Thyroid gland (tissue), 4 donors: Measurements from ENCODE around the gene ANP32D. TPM values are rescaled to one million over a fixed set of nuclear protein-coding genes. Genes with fewer than 3 reads are reported as not detected.
"Not testable (repeated sequence)": the region's sequence is repeated elsewhere in the genome, so short reads cannot be mapped to it uniquely, and the experiment has no call there.

Source experiments
- DNase-seq, 2 donors: peaks; one replicate each; pipeline ENCODE4 v3.0.0-alpha.2; 2019
- H3K27ac ChIP-seq, 3 donors: fragments of 200-600 bp; sonication (generic); 1 replicate in 2 of 3; 2 replicates in 1 of 3; pipeline ENCODE4 v1.5.1; 2016 to 2019; ENCODE audit warnings: mild to moderate bottlenecking in 1 of 3, moderate library complexity in 1 of 3
- H3K27me3 ChIP-seq: fragments of 200-600 bp; sonication (generic); one replicate; pipeline ENCODE4 v1.5.1; 2019
- H3K36me3 ChIP-seq, 2 donors: fragments of 200-600 bp; sonication (generic); one replicate each; pipeline ENCODE4 v1.5.1; 2016 to 2019
- H3K4me1 ChIP-seq, 2 donors: fragments of 200-600 bp; sonication (generic); one replicate each; pipeline ENCODE4 v1.5.1; 2017 to 2019
- H3K4me3 ChIP-seq, 3 donors: fragments of 200-600 bp; sonication (generic); replicated peaks in 1 of 3; 1 replicate in 2 of 3; 2 replicates in 1 of 3; pipeline ENCODE4 v1.5.1; 2016; ENCODE audit warnings: mild to moderate bottlenecking in 1 of 3
- H3K9me3 ChIP-seq: fragments of 200-600 bp; sonication (generic); one replicate; pipeline ENCODE4 v1.5.1; 2017
- CTCF ChIP-seq, 6 experiments: fragments of 200-600 bp in 3 of 6; fragments of 450-650 bp in 3 of 6; sonication (generic) in 3 of 6; IDR thresholded peaks; one replicate each; pipeline ENCODE4 v1.5.1; 2016 to 2019; ENCODE audit warnings: antibody characterized with exemption in 6 of 6, mild to moderate bottlenecking in 2 of 6, inconsistent platforms in 1 of 6, moderate library complexity in 1 of 6
- POLR2A ChIP-seq, 2 donors: fragments of 450-650 bp; IDR thresholded peaks; one replicate each; pipeline ENCODE4 v1.6.1; 2017; ENCODE audit warnings: antibody characterized with exemption in 2 of 2, mild to moderate bottlenecking in 2 of 2, moderate library complexity in 1 of 2
- WGBS, 2 donors: methylation state at CpG; one replicate each; pipeline ENCODE4 v1.1.5; 2017; 5-methylcytosine and 5-hydroxymethylcytosine counted together
- intact Hi-C: fragments of 100-400 bp; cut with DNase I; formaldehyde crosslinking; loops from one replicate; pipeline ENCODE4 v1.15.1; 2023
- total RNA-seq, 4 donors: library from RNA; depleted of rRNA; stranded (reverse); fragments of >200 nt; gene quantifications; one replicate each; pipeline ENCODE4 v1.2.3, GENCODE V29; 2016

The ANP32D gene
- total RNA-seq, 4 donors from 2014 or later: not detected

GRCh38 chr12:48482198-48482597, 9.8 kb downstream of the ANP32D start, which contains the start of gene C12orf54:
TSS of gene C12orf54 (plus strand) at chr12:48482498. CDS start at chr12:48483297, 799 bp downstream.
- 89 to 94% methylated on average over 2 of the region's 2 CpGs for WGBS, 2 donors
- Histone ChIP-seq H3K4me3 (no peak within 1 kb of the TSS), H3K36me3 (no peaks in the 10 kb centered on the region), H3K4me1 (no peaks in the 10 kb centered on the region), H3K27me3 (no peaks in the 10 kb centered on the region), H3K27ac (no peak within 1 kb of the TSS), H3K9me3 (no peaks in the 10 kb centered on the region)
- intact Hi-C loops: no loop called here
- TF ChIP-seq CTCF (IDR thresholded peaks at IDR 0.05) (no peak), POLR2A (IDR thresholded peaks at IDR 0.05) (no peak)
- no peak for DNase-seq

GRCh38 chr12:48482930-48483329, 10.6 kb downstream of the ANP32D start:
- H3K4me1 ChIP-seq: no peaks in the 10 kb centered on the region
- no peak overlapping the region for H3K27ac ChIP-seq
- DNase-seq: no peak
- intact Hi-C loops: no loop called here
- 80 to 92% methylated on average over 3 of the region's 3 CpGs for WGBS, 2 donors
- H3K4me3 ChIP-seq: no peak overlapping the region
- H3K36me3 ChIP-seq: no peaks in the 10 kb centered on the region
- no peaks in the 10 kb centered on the region for H3K27me3 ChIP-seq
- H3K9me3 ChIP-seq: no peaks in the 10 kb centered on the region
- TF ChIP-seq POLR2A (IDR thresholded peaks at IDR 0.05) (no peak), CTCF (IDR thresholded peaks at IDR 0.05) (no peak)

- no peaks in the 10 kb centered on the region for H3K9me3 ChIP-seq
- no peaks in the 10 kb centered on the region for H3K4me1 ChIP-seq
- no peak overlapping the region for H3K4me3 ChIP-seq
- 74 to 76% methylated on average over 2 of the region's 2 CpGs for WGBS, 2 donors
- H3K27me3 ChIP-seq: no peaks in the 10 kb centered on the region
- intact Hi-C loops: no loop called here
- DNase-seq: no peak
- TF ChIP-seq CTCF (IDR thresholded peaks at IDR 0.05) (no peak), POLR2A (IDR thresholded peaks at IDR 0.05) (no peak)
- H3K36me3 ChIP-seq: no peaks in the 10 kb centered on the region
- H3K27ac ChIP-seq: no peak overlapping the region
These were observed 13.9 kb downstream of the ANP32D start for GRCh38 chr12:48486261-48486660.

GRCh38 chr12:48486679-48487078, 14.3 kb downstream of the ANP32D start:
- WGBS, 2 donors: 50 to 65% methylated on average over 5 of the region's 5 CpGs
- no peak for TF ChIP-seq POLR2A (IDR thresholded peaks at IDR 0.05)
- no peak for TF ChIP-seq CTCF (IDR thresholded peaks at IDR 0.05)
- intact Hi-C loops: no loop called here

GRCh38 chr12:48489012-48489411, 16.7 kb downstream of the ANP32D start:
- Histone ChIP-seq H3K27me3 (no peaks in the 10 kb centered on the region), H3K27ac (no peak overlapping the region), H3K4me1 (no peaks in the 10 kb centered on the region), H3K9me3 (no peaks in the 10 kb centered on the region), H3K36me3 (no peaks in the 10 kb centered on the region), H3K4me3 (no peak overlapping the region)
- DNase-seq: no peak
- TF ChIP-seq CTCF (IDR thresholded peaks at IDR 0.05) (no peak), POLR2A (IDR thresholded peaks at IDR 0.05) (no peak)
- WGBS, 2 donors: 77 to 81% methylated on average over 2 of the region's 2 CpGs
- intact Hi-C loops: no loop called here

More at GRCh38 chr12:48486679-48487078, 14.3 kb downstream of the ANP32D start:
- no peaks in the 10 kb centered on the region for H3K4me1 ChIP-seq
- H3K4me3 ChIP-seq: no peak overlapping the region
- H3K9me3 ChIP-seq: no peaks in the 10 kb centered on the region
- DNase-seq: no peak
- H3K27me3 ChIP-seq: no peaks in the 10 kb centered on the region
- no peaks in the 10 kb centered on the region for H3K36me3 ChIP-seq
- H3K27ac ChIP-seq: no peak overlapping the region

- H3K36me3 ChIP-seq, DNase-seq, intact Hi-C loops, H3K27me3 ChIP-seq, H3K4me1 ChIP-seq, H3K27ac ChIP-seq, H3K4me3 ChIP-seq, H3K9me3 ChIP-seq: not testable (repeated sequence)
- WGBS, 2 donors: 86 to 89% methylated on average over 7 of the region's 7 CpGs
These were observed 17.1 kb downstream of the ANP32D start for GRCh38 chr12:48489456-48489855.

- intact Hi-C loops, DNase-seq, H3K36me3 ChIP-seq, H3K27ac ChIP-seq, H3K4me1 ChIP-seq, H3K9me3 ChIP-seq, H3K4me3 ChIP-seq, H3K27me3 ChIP-seq: not testable (repeated sequence)
- WGBS, 2 donors: no CpG with 5 or more reads among the region's 32 CpGs
These were observed 27.9 kb downstream of the ANP32D start for GRCh38 chr12:48500281-48500680.

GRCh38 chr12:48506836-48507235, 34.5 kb downstream of the ANP32D start:
- H3K27ac ChIP-seq, intact Hi-C loops, H3K36me3 ChIP-seq, H3K9me3 ChIP-seq, H3K27me3 ChIP-seq, DNase-seq, H3K4me1 ChIP-seq, H3K4me3 ChIP-seq: not testable (repeated sequence)
- 80 to 81% methylated on average over 2 of the region's 2 CpGs for WGBS, 2 donors
